Epithelial cell of prostate (primary cell): ENCODE results near the gene GCNT3.
"Not testable (repeated sequence)": the region's sequence is repeated elsewhere in the genome, so short reads cannot be mapped to it uniquely, and the experiment has no call there.

Experiments used
- DNase-seq: peaks from one replicate; pipeline ENCODE4 v3.0.0-alpha.2; 2011; ENCODE audit warnings: low read depth, low spot score
- H3K27ac ChIP-seq: fragments of 450-650 bp; 2 replicates; pipeline ENCODE4 v1.5.1; 2017; ENCODE audit warnings: mild to moderate bottlenecking

The GCNT3 gene

DNA sequence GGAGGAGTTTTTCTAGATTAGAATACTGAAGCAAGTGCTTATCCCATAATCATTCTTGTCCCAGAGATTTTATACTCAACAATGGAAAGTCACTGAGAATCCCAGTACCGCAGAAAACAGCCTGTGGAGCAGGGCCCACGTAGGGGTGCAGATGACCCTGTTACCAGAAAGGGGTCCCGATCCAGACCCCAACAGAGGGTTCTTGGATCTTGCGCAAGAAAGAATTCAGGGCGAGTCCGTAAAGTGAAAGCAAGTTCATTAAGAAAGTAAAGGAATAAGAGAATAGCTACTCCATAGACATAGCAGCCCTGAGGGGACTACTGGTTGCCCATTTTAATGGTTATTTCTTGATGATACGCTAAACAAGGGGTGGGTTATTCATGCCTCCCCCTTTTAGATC is 2.6 kb downstream of the GCNT3 start:
- no peak for DNase-seq
- no peak overlapping the region for H3K27ac ChIP-seq

- H3K27ac ChIP-seq, result peak overlapping the region; percentile 56
- DNase-seq, result no peak
Measured at GRCh38 chr15:59615661-59616060, 4.1 kb downstream of the GCNT3 start.

DNA sequence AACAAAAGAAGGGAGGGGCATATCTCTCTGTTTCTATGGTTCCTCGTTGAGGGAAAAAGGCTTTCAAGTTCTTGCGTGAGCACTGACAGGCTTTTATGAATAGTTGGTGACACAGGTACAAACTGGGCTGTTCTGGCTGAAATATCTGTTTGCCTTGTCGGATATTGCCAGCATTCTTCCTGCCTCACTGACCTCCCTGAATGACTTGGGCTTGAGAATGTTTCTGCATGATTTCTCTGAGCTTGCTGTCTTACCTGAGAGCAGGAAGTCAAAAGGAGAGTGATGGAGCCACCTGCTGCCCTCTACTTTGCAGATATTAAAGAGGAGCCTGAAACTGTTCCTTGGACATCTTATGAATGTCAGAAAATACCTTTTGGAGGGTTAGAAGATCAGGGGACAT is 4.8 kb downstream of the GCNT3 start:
- DNase-seq, result peak; percentile 26
- H3K27ac ChIP-seq, result peak overlapping the region; percentile 56

DNA sequence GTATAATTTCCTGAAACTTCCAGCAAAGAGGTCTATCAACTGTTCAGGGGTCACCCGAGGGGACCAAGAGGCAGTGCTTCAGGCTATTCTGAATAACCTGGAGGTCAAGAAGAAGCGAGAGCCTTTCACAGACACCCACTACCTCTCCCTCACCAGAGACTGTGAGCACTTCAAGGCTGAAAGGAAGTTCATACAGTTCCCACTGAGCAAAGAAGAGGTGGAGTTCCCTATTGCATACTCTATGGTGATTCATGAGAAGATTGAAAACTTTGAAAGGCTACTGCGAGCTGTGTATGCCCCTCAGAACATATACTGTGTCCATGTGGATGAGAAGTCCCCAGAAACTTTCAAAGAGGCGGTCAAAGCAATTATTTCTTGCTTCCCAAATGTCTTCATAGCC is 6.8 kb downstream of the GCNT3 start:
- no peak for DNase-seq
- no peak overlapping the region for H3K27ac ChIP-seq

- no peak overlapping the region for H3K27ac ChIP-seq
- DNase-seq, result peak; percentile 40
Measured at GRCh38 chr15:59622289-59622688, 10.7 kb downstream of the GCNT3 start.

GRCh38 chr15:59632714-59633113 is 21.1 kb downstream of the GCNT3 start:
- DNase-seq, result no peak
- no peak overlapping the region for H3K27ac ChIP-seq

DNA sequence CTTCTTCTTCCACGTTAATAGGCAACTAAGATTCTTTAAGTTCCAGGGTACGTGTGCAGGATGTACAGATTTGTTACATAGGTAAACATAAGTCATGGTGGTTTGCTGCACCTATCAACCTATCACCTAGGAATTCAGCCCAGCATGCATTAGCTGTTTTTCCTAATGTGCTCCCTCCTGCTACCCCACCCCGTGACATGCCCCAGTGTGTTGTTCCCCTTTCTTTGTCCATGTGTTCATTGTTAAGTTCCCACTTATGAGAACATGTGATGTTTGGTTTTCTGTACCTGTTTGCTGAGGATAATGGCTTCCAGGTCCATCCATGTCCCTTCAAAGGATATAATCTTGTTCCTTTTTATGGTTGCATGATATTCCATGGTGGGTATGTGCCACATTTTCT is 24.6 kb downstream of the GCNT3 start:
- H3K27ac ChIP-seq, result no peak overlapping the region
- DNase-seq, result no peak

- DNase-seq, H3K27ac ChIP-seq: not testable (repeated sequence)
Measured at GRCh38 chr15:59637507-59637906, 25.9 kb downstream of the GCNT3 start.

DNA sequence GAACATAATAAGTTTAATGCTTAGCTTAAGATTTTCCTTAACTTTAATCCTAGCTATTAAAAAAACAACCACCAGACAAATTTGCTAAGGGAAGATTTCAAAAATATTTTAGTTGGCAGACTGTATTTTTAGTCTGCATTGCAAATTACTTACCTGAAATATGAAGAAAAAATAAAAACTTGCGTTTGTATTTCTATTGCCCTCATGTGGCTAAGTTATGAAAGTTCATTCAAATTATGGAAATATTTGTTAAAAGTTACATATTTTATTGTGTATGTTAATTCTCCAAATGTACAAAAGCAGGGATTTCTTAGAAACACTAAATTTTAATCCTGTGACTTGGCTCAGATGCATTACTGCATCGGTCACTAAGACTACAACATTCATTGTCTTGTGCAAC is 30.8 kb downstream of the GCNT3 start:
- no peak for DNase-seq
- H3K27ac ChIP-seq, result no peak overlapping the region

DNA sequence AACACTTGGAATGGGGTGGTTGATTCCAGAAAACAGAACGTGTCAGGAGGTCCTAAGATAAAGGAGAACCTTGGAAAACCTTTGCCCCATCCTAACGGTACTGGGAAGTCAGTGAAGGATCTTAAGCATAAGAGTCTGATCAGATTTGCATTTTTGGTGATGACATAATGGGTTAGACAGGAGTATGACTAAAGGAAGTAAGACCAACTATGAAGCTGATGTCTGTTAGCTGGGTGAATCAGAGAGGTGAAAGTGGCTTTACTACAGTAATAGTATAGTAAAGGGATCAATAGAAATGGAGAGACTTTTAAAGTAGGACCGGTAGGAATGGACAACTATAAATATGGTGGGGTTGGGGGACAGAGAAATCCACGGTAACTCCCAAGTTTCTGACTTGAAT is 33.2 kb downstream of the GCNT3 start:
- no peak overlapping the region for H3K27ac ChIP-seq

DNA sequence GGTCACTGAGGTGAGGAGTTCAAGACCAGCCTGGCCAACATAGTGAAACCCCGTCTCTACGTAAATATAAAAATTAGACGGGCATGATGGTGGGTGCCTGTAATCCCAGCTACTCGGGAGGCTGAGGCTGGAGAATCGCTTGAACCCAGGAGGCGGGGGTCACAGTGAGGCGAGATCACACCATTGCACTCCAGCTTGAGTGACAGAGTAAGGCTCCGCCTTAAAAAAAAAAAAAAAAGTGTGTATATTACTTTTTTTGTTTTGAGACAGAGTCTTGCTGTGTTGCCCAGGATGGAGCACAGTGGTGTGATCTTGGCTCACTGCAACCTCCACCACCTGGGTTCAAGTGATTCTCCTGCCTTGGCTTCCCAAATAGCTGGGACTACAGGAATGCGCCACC is 34.2 kb downstream of the GCNT3 start:
- not testable (repeated sequence) for H3K27ac ChIP-seq, DNase-seq

More for the DNA sequence above, 33.2 kb downstream of the GCNT3 start:
- no peak for DNase-seq

DNA sequence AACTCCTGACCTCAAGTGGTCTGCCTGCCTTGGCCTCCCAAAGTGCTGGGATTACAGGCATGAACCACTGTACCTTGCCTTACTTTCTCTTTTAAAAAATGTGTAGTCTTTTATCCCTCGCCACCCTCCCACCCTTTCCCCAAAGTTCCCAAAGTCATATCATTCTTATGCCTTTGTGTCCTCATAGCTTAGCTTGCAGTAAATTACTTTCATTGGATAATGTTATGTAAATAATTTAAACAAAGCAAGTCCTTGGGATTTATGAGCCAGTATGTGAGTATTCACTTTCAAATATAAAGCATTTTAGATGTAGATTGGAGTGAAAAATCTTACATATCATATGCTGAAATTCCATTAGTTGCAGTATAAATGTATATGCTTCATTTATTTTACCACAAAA is 34.7 kb downstream of the GCNT3 start:
- no peak overlapping the region for H3K27ac ChIP-seq
- no peak for DNase-seq

GRCh38 chr15:59647085-59647484 is 35.5 kb downstream of the GCNT3 start:
- no peak for DNase-seq
- H3K27ac ChIP-seq, result no peak overlapping the region

DNA sequence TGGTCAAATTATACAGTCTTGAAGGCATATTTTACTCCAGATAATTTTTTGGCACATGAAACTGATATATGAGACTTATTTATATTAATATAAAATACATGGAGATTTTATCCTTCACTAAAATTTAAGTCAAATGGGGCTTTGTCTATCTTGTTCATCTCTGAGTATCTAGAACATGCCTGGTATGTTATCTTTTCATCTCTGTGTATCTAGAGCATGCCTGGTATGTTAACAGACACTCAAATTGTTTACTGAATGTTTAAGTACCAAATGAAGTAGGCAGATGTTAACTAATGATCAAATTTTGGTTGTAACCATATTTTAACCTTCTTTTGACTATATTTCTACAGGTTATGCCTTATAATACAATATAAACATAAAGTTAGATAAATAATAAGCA is 38.0 kb downstream of the GCNT3 start:
- DNase-seq, result no peak
- H3K27ac ChIP-seq, result no peak overlapping the region

GRCh38 chr15:59654046-59654445 is 42.5 kb downstream of the GCNT3 start:
- H3K27ac ChIP-seq, result no peak overlapping the region
- no peak for DNase-seq

DNA sequence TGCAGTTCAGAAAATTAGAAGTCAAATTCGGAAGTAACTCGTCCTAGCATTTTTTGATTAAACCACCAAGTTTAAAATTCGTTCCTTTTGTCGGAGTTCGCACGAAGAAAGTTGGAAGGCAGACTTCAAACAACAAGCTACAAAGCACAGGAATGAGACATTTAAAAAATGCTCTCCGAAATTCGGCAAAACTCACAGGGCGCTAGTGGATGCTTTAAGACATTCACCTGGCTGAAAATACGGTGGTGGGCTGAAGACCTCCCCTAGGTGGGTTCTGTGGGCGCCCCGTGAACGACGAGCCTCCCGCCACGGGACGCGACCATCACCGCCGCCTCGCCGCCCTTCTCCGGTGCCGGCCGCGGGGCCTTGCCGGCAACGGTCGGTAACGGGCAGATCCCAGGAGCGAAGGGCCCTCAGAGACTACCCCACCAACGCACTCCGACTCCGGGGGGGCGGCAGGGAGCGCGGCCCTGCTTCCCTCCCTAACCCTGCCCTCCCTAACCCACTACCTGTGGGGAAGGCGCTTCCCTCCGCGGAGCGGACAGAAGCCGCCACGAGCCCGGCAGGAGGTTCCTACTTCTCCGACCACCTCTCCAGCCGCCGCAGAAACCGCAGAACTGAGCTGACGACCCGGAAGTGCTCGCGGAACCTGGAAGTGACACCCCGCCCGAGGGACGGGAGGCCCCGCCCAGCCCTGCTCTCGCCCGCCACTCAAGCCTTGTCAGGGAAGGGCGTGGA is 45.5 kb downstream of the GCNT3 start, which contains the start of gene GTF2A2:
Gene GTF2A2, minus strand, starts transcription at position 619 of the 738 bp plus-strand sequence. CDS start 5,238 bp downstream, outside the sequence.
- peak; percentile 70 for DNase-seq
- peak within 1 kb of the TSS; percentile 53 for H3K27ac ChIP-seq

- peak overlapping the region; percentile 53 for H3K27ac ChIP-seq
- no peak for DNase-seq
Measured at GRCh38 chr15:59657635-59658125, 46.1 kb downstream of the GCNT3 start.

DNA sequence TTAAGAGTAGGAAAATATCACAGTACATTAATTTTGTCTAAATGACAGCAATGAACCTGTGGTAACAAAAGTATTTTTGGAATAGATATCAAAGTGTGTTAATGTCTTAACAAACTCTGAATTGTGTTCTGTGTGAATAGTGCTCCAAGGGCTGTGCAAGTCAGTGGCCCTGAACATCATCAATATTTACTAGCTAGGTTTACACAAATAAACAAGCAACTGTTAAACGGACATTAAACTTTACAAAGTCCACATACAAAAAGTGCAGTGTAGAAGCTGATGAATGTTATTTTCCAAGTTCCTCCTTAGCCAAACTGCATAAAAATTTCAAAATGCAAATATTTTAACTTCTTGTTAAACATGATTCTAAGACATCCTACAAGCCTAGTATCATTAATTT is 47.8 kb downstream of the GCNT3 start:
- no peak for DNase-seq
- no peak overlapping the region for H3K27ac ChIP-seq

DNA sequence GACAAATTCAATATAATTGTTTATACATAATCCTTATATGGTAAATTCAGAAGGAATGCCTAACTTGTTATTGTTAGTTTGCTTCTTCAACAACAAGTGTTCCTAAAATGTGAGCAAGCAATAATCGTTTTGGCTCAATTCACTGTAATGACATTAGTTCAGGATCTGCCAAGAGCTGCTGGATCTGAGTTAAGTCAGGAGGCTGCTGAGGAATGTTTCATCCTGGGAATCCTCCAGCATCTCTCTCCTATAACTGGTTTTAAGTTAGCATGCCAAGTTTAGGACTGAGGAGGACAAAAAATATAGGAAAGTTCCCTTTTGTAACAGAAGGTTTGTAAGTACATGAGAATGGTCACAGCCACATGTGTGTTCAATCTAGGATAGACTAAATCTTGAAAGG is 50.7 kb downstream of the GCNT3 start:
- no peak for DNase-seq
- H3K27ac ChIP-seq, result no peak overlapping the region

- DNase-seq, result no peak
- H3K27ac ChIP-seq, result no peak overlapping the region
Measured at GRCh38 chr15:59668556-59668955, 57.0 kb downstream of the GCNT3 start.
